Mucosa of gallbladder (tissue), 1 donor: Measurements from ENCODE around the gene SIPA1. TPM values are rescaled to one million over a fixed set of nuclear protein-coding genes. Genes with fewer than 3 reads are reported as not detected.
A peak's percentile ranks its signal among the peaks of the same experiment; 100 is the strongest.

Source experiments
- DNase-seq: peaks from one replicate; pipeline ENCODE4 v3.0.0-alpha.2; 2020; ENCODE audit warnings: low spot score
- total RNA-seq: library from RNA; stranded (reverse); gene quantifications from one replicate; pipeline ENCODE4 v1.2.1, GENCODE V29; 2021
- donor health status: DM: no; HTN: no; CAD: no.

Gene SIPA1
- total RNA-seq, 1 donor from 2014 or later = 74.7 TPM

- DNase-seq = no peak
These were observed 6.1 kb downstream of the SIPA1 start for GRCh38 chr11:65643971-65644370.

DNA sequence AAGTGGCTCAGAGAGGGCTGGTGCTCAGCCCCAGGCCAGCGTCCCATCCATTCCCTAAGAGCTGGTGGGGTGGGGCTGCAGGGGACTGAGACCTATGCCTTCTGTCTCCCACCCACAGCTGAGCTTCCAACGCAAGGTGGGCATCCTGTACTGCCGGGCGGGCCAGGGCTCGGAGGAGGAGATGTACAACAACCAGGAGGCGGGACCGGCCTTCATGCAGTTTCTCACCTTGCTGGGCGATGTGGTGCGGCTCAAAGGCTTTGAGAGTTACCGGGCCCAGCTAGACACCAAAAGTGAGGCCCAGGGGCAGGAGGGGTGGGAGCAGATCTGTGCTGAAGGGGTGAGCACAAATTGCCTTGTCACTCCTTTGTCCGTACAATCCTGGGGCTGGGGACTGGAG lies 6.9 kb downstream of the SIPA1 start:
- DNase-seq = no peak

DNA sequence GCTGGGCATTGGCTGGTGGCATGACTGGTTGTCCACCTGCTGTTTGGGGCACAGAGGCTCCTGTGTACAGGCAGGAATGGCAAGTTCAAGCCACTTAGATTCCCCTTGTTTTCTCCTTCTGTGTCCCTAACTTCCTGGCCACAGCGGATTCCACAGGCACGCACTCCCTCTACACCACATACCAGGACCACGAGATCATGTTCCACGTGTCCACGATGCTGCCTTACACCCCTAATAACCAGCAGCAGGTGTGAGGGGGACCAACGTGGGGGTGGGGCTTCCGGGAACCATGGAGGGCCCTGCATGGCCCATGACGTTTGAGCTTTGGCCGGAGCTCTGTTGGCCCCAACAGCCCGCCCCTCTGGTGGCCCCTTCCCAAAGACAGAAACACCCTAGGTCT lies 7.8 kb downstream of the SIPA1 start:
- DNase-seq = no peak

GRCh38 chr11:65646288-65646957 lies 8.5 kb downstream of the SIPA1 start:
- DNase-seq = no peak

GRCh38 chr11:65646958-65647701 lies 9.2 kb downstream of the SIPA1 start:
- DNase-seq = peak; percentile 51

GRCh38 chr11:65648997-65649493 lies 11.1 kb downstream of the SIPA1 start:
- no peak for DNase-seq

DNA sequence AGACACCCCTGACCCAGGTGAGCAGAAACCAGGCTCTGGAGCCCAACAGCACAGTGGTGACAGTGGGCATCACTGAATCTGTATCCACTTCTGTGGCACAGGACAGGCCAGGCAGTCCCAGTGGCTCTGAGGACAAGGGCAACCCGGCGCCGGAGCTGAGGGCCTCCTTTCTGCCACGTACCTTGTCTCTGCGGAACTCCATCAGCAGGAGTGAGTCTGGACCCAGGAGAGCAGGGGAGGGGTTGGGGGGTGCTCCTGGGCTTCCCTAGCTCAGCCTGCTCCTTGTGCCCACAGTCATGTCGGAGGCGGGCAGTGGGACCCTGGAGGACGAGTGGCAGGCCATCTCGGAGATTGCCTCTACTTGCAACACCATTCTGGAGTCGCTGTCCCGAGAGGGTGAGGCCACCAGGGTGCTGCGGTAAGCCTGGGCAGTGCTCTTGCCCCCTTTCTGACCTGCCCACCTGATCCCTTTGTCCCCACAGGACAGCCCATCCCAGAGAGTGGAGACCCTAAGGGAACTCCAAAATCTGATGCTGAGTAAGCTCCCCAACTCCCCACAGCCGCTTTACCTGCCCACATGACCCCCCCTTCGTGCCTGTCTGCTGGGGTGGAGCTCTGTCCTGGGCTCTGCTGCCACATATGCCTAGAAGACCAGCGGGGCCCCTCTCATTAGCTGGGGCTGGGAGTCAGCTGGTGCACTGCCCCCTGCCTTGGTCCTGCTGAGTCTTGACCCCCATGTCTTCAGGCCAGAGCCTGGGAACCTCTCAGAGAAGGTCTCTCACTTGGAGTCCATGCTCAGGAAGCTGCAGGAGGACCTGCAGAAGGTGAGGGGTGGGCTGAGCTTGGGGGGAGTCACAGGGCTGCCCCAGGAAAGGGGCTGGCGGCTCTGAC lies 12.0 kb downstream of the SIPA1 start:
- DNase-seq = no peak

DNA sequence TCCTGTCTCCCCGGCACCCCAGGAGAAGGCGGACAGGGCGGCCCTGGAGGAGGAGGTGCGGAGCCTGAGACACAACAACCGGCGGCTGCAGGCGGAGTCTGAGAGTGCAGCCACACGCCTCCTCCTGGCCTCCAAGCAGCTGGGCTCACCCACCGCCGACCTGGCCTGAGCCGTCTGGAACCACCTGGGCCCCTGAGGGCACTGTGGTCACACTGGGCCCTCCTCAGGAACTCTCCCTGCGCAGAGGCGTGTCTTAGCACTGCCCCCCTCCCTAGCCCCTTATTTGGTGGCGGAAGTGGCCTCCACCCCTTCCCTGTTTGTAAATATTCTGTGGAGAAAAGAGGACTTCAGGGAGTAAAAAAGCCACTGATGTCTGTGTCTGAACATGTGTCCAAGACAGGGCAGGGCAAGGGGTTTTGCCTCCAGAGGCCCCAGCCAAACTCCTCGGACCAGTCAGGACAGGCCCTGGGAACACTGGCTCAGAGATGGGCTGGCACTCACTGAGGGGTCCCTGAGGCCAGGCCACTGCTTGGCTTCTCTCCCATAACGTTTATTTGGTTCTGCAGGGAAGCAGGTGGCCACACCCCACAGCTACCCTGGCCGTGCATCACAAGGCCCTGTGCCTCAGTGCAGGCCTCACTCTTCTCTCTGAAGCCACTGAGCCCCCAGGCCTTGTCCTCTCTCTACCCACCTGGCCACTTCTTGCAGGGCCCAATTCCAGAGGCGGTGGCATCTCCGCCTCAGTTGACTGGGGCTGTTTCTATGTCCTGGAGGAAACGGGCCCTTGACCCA lies 12.8 kb downstream of the SIPA1 start:
- no peak for DNase-seq

DNA sequence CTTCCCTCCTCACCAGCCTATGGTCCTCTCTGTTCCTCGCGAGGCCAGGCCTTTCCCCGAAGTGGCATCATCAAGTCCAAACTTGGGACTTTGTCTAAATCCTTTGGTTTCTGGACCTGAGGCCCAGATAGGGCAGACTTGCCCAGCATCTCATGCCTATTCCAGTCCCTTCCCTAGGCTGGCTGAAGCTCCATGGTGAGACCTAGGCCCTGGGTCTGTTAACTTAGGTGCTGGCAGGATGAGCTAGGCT lies 13.4 kb downstream of the SIPA1 start:
- DNase-seq = no peak

DNA sequence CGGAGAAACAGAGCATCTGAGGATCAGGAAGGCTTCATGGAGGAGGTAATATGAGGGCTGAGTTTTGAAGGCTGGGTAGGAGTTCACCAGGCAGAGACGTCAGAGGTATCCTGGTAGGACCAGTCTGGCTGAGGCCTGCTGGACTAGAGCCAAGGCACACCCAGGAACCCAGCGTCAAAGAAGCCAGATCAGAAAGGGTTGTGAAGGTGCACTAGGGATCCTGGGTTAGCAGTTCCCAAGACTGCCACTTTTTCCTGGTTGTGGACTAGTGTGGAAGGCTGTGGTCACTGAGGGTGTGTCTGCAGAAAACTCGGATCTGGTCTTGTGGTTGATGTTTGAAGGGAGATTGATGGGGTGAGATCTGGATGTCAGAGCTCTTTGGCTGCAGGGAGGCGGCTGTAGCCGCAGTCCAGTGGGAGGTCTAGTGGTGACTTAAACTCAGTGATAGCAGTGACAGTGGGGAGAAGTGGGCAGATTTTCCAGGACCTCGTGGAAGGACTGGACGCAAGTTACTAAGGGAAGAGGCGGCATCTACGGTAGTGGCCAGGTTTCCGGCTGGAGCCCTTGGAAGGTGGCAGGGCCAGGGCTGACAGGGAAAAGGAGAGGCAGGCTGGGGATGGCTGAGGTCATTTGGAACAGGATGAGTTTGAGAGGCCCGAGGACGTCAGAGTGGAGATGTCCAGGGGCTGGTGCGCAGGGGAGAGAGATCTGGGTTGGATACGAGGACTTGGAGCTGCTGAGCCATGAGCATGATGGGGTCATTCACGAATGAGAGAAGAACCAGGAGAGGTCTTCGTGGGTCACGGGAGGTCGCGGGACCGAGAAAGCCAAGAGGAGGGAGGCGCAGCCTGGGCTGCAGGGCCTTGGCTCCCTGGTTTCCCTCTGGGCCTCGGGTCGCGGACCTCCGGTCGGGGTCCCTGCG lies 13.9 kb downstream of the SIPA1 start:
- DNase-seq = peak; percentile 69

DNA sequence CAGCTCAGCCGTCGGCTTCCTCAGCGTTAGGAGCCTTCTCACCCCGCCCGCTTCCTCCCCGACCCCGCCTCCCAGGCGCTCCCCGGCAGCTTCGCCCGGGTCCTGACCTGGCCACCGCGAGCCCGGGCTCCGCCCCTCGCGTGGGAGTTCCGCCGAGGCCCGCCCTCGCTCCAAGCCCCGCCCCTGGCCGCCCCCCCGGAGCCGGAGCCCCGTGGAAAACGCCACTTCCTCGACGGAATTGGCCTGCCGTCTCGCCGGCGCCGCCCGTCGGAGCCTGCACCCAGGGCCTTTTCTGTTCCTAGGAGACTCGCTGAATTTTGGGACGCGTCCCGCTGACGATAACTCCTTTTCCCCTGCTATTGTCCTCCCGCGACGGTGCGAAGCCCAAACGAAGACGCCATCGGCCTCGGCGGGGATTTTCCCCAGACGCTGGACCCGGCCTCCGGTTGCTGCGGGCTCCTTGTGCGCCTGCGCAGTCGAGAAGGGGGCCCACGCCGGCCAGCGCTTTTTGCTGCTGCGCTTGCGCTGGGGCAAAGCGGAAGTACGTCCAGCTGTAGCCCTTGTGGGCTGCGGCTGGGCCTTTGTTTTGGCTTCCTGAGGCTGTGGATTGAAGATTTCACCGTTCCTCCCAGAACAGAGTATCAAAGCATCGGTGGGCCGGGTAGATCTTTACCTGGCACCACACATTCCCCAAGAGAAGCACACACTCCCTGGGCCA lies 14.8 kb downstream of the SIPA1 start:
- peak; percentile 95 for DNase-seq

DNA sequence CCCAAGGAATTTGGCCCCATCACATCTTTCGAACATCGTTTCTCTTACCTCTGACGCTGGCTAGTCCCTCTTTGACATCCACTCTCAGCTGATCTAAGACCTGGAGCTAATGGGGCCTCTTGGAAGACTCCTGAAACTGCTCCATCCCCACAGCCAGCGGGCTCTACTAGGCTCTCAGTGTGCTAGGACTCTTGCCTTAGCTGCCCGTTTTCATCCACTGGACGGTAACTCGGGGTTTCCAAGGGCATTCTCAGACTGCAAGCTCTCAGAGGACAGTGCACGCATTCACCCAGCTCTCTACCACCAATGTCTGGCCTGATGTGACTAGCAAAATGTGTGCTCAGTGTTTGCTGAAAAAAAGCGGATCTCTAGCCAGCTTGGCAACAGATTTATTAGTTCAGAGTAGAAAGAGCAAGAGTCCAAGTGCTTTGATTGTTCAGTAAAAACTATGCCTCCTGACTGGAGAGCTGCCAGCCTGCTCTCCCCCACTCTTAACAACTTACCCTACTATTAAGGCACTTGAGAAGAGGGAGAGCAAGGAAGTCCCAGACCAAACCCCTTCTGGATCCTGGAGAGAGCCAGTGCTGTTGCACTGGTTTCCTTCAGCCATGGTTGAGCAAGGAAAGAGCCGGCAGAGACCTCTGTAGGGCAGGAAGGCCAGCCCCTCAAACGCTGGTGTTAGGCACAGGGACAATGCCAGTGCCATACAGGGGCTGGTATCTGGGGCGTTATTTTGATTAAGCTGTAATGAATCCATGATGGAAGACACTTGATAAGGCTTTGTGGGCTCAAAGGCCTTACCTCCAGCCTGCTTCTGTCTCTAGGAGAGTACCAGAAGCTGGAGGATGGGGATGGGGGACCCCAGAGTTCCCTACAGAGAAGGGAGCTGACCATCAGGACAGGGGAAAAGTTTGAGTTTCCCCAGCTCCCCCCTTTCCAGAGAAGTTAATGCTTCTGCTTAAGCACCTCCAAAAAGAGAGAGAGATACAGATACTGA lies 15.6 kb downstream of the SIPA1 start:
- peak; percentile 17 for DNase-seq

DNA sequence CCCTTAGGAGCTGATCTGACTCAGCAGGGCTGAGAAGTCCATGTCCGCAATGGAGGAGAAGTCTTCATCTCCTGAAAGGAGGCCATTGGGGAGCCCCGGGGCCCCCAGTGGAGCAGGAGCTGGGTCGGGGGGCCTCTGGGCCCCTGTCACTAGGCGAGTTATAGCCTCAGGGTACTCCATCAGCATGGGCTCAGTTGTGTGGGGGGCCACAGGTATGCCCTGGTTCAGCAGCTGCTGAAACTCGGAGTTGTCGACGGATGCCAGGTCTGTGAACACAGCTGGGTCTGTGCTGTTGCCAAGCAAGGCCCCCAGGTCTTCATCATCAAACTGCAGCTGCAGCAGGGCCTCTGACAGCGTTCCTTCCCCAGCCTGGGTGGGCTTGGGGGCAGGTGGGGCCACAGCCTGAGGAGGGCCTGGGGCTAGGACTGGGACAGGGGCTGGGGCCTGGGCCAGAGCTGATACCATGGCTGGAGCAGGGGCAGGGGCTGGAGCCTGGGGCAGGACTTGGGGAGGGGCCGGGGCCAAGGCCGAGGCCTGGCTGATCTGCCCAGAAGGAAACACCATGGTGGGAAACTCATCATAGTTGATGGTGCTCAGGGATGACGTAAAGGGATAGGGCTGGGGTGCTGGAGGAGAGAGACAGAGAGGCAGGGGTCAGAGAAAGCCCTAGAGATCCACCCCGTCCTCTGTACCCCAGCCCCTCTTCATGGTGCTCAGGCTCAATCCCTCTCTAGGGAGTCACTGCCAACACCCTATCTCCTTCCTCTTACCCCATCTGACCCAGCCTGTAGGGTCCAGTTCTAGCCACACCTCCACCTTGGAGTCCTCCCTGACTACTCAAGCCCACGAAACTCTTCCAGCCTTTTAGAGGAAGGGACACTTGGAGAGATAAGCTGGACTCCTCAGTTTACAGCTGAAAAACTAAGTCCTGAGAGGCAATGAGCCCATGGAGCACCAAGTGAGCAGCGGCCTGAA lies 16.8 kb downstream of the SIPA1 start:
- no peak for DNase-seq

- peak; percentile 9 for DNase-seq
These were observed 17.9 kb downstream of the SIPA1 start for GRCh38 chr11:65655570-65656332.

- DNase-seq = no peak
These were observed 19.5 kb downstream of the SIPA1 start for GRCh38 chr11:65657426-65657825.

DNA sequence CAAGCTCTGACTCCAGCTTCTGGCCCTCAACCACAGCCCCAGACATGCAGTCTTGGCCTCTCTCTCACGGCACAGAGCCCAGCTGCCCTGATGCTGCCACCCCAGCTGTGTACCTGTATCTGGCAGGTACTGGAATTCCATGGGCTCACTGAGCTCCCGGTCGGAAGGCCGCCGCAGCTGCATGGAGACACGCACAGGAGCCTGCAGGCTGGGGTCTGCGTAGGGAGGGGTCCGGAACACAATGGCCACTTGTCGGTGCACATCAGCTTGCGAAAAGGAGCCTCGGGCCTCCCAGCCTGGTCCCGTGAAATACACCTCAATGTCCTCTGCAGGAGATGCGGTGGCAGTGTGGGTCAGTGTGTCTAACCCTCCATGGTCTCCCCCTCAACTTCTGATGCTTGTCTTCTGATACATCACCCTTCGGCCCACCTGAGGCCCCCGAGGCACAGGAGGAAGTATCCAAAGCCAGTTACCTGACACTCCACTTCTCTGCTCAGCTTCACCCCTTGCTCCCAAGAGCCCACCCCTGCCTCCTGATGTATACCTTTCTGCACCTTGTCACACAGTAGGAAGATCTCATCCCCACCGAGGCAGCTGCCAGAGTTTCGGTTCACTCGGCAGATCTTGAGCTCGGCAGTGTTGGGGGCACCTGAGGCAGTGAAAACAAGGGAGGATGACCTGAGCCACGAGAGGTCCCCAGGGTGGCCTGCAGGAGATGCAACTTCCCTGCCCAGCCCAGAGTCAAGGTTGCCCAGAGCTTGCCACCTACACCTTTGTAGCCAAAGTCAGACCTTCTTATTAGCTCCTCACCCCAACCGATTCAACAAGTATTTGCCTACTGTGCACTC lies 20.5 kb downstream of the SIPA1 start:
- peak; percentile 10 for DNase-seq
